Measurements from ENCODE around the gene PSMD5.

The PSMD5 gene

GRCh38 chr9:120877276-120878034, 34.7 kb upstream of the PSMD5 start:
- Histone ChIP-seq H3K36me3 (ENCODE audit: low read depth) (peaks cover 28% of the 10 kb centered on the region), H3K9me3 (ENCODE audit: severe bottlenecking) (peaks cover 2% of the 10 kb centered on the region), H3K27ac (ENCODE audit: poor library complexity, severe bottlenecking) (peak overlapping the region; percentile 97), H3K4me1 (ENCODE audit: insufficient read depth, poor library complexity, severe bottlenecking) (peaks cover 29% of the 10 kb centered on the region), H3K4me3 (ENCODE audit: severe bottlenecking) (peak overlapping the region; percentile 55), H3K27me3 (ENCODE audit: insufficient read depth, poor library complexity, severe bottlenecking) (no peaks in the 10 kb centered on the region)
- TF ChIP-seq CTCF (IDR thresholded peaks at IDR 0.05; ENCODE audit: poor library complexity, severe bottlenecking): peak; percentile 38
- DNase-seq (ENCODE audit: low spot score): no peak
- ATAC-seq (ENCODE audit: low read depth): peak; percentile 7

GRCh38 chr9:120876842-120877240, 34.1 kb upstream of the PSMD5 start, which contains the start of gene PHF19:
PHF19 (minus strand) TSS chr9:120877188; CDS start chr9:120874741, 2,447 bp downstream.
- no peak for DNase-seq (ENCODE audit: low spot score)

GRCh38 chr9:120875954-120876841, 33.5 kb upstream of the PSMD5 start:
- ATAC-seq (ENCODE audit: low read depth) (peak; percentile 50), DNase-seq (ENCODE audit: low spot score) (peak; percentile 92)
- H3K27ac ChIP-seq (ENCODE audit: poor library complexity, severe bottlenecking): peak overlapping the region; percentile 97
- H3K9me3 ChIP-seq (ENCODE audit: severe bottlenecking): no peaks in the 10 kb centered on the region
- H3K27me3 ChIP-seq (ENCODE audit: insufficient read depth, poor library complexity, severe bottlenecking): no peaks in the 10 kb centered on the region
- peaks cover 40% of the 10 kb centered on the region for H3K36me3 ChIP-seq (ENCODE audit: low read depth)
- no peak for TF ChIP-seq CTCF (IDR thresholded peaks at IDR 0.05; ENCODE audit: poor library complexity, severe bottlenecking)
- H3K4me1 ChIP-seq (ENCODE audit: insufficient read depth, poor library complexity, severe bottlenecking): peaks cover 29% of the 10 kb centered on the region
- H3K4me3 ChIP-seq (ENCODE audit: severe bottlenecking): peak overlapping the region; percentile 55

More at GRCh38 chr9:120876842-120877240, 34.1 kb upstream of the PSMD5 start, which contains the start of gene PHF19:
- ATAC-seq (ENCODE audit: low read depth): peak; percentile 16; the same call in 2 of the 3 replicates
- Histone ChIP-seq H3K9me3 (ENCODE audit: severe bottlenecking) (peaks cover 2% of the 10 kb centered on the region), H3K36me3 (ENCODE audit: low read depth) (peaks cover 34% of the 10 kb centered on the region), H3K27ac (ENCODE audit: poor library complexity, severe bottlenecking) (peak within 1 kb of the TSS; percentile 97), H3K4me3 (ENCODE audit: severe bottlenecking) (peak within 1 kb of the TSS; percentile 55), H3K27me3 (ENCODE audit: insufficient read depth, poor library complexity, severe bottlenecking) (no peaks in the 10 kb centered on the region), H3K4me1 (ENCODE audit: insufficient read depth, poor library complexity, severe bottlenecking) (peaks cover 29% of the 10 kb centered on the region)
- TF ChIP-seq CTCF (IDR thresholded peaks at IDR 0.05; ENCODE audit: poor library complexity, severe bottlenecking): no peak

GRCh38 chr9:120875643-120875953, 32.9 kb upstream of the PSMD5 start:
- ATAC-seq (ENCODE audit: low read depth) (no peak), DNase-seq (ENCODE audit: low spot score) (no peak)
- Histone ChIP-seq H3K4me1 (ENCODE audit: insufficient read depth, poor library complexity, severe bottlenecking) (peaks cover 29% of the 10 kb centered on the region), H3K27me3 (ENCODE audit: insufficient read depth, poor library complexity, severe bottlenecking) (no peaks in the 10 kb centered on the region), H3K9me3 (ENCODE audit: severe bottlenecking) (no peaks in the 10 kb centered on the region), H3K36me3 (ENCODE audit: low read depth) (peaks cover 46% of the 10 kb centered on the region), H3K27ac (ENCODE audit: poor library complexity, severe bottlenecking) (peak overlapping the region; percentile 97), H3K4me3 (ENCODE audit: severe bottlenecking) (peak overlapping the region; percentile 55)
- TF ChIP-seq CTCF (IDR thresholded peaks at IDR 0.05; ENCODE audit: poor library complexity, severe bottlenecking): no peak

Data from RWPE2 (cell line).